ENCODE data around the gene LSR.

DNA sequence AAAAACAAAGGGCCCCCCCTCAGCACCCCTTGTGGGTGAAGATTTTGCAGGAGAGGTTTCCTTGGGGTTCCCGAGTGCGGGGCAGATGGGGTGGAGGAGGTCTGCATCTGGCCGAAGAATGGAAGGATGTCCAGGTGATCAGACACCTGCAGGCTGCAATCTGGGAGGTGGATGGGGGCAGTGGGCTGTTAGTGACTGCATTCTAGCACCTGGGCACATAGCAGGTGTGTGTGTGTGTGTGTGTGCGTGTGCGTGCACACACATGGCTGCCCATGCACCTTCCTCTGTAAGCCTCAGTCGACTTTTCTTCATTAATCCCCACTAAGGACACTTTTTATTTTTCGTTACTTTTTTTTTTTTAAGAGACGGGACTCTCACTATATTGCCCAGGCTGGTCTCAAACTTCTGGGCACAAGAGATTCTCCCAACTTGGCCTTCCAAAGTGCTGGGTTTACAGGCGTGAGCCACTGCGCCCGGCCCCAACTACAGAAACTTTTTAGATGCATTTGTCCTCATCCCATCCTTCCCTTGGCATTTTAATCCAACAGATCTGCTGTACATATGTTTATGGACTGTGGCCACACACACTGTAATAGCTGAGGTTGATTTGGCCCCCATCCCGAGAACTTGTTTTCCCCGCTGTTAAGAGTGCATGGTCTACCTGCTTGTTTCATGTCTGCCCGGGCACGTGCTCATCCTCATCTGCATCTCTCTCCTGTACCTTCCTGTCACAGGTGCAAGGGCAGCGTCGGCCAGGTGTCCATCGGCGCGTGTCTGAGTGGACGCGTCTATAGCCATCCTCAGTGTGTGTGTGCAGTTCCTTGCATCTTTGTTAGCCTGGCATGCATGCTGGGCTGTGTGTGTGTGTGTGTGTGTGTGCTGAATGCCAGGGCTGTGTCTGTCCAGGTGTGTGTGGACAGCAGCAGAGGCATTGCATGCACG, 43.9 kb downstream of the LSR start:
- no peak for TF ChIP-seq POLR2A (IDR thresholded peaks at IDR 0.05)
- TF ChIP-seq CTCF (IDR thresholded peaks at IDR 0.05 in 4 of 5, conservative IDR thresholded peaks at IDR 0.05 in 1 of 5) = no peak
